NOMO-1 treated with DMSO at 0.1 percent for 48 hours (cell line): ENCODE measurements around the gene PLAC8L1.
"Not testable (repeated sequence)": the region's sequence is repeated elsewhere in the genome, so short reads cannot be mapped to it uniquely, and the experiment has no call there.

Experiments used
- DNase-seq: peaks from one replicate; lab custom pipeline; 2025; ENCODE audit not compliant: unreplicated experiment; lab: John Stamatoyannopoulos, UW

PLAC8L1 gene, protein sequence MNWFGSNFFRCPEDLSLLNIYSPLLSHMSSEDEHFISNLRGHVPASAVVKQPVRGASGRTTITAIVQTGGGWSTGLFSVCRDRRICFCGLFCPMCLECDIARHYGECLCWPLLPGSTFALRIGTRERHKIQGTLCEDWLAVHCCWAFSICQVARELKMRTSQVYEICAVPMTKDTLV

GRCh38 chr5:146105477-146105876 is at the start of gene PLAC8L1:
Gene PLAC8L1, minus strand, starts transcription at chr5:146105577. Its CDS starts 1,266 bp downstream, at chr5:146104311.
- DNase-seq = no peak

GRCh38 chr5:146151970-146152369 is 46.6 kb upstream of the PLAC8L1 start:
- DNase-seq = peak; percentile 27

DNA sequence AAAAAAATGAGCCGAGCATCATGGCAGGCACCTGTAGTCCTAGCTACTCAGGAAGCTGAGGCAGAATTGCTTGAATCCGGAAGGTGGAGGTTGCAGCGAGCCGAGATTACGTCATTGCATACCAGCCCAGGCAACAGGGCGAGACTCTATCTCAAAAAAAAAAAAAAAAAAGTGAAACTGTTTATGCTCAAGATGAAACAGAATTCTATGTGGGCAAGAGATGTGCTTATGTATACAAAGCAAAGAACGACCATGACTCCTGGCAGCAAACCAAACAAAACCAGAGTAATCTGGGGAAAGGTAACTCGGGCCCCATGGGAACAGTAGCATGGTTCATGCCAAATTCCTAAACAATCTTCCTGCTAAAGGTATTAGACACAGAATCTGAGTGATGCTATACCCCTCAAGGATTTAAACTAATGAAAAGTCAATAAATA is 32.6 kb upstream of the PLAC8L1 start:
- no peak for DNase-seq

DNA sequence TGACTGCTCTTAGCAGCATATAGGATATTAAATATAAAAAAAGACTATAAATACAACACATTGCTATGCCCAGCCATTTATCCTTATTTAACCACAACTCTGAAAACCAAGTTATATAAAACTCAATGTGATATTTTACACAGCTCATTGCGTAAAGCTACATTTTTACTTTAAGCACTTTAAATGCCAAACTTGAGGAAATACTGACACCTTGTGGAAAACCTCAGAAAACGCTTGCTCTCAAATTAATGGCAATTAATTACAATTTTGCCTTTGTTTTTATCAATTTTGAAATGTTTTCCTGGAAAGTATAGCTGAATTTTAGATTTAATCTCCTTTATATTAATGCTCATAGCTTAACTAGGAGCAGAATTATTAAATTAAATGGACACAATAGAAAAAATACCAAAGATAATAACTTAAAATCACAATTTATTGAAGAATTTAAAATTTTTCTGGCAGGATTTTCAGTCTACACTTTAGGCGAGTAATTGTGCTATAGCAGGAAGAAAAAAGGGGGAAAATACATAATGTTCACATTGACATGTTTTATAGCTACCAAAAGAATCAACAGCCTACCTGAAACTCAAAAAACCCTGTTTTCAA is 25.2 kb upstream of the PLAC8L1 start:
- DNase-seq = peak; percentile 30

DNA sequence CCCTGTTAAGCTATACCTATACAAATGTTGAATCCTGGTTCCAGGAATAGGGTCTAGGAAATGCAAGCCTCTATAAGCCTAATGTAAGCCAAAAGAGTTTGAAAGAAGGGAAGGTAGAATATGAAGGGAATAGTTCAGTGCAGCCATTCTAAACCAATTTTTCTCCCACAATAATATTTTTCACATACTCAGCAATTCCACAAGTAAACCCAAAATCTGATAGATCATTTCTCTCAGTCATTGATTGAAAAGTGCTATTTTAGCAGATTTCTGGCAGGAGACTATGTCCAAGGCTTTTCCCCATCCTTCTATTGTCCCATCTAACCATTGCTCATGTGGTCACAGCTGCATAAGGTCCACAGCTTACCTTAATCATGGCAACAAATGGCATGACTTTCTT is 20.7 kb upstream of the PLAC8L1 start:
- no peak for DNase-seq

DNA sequence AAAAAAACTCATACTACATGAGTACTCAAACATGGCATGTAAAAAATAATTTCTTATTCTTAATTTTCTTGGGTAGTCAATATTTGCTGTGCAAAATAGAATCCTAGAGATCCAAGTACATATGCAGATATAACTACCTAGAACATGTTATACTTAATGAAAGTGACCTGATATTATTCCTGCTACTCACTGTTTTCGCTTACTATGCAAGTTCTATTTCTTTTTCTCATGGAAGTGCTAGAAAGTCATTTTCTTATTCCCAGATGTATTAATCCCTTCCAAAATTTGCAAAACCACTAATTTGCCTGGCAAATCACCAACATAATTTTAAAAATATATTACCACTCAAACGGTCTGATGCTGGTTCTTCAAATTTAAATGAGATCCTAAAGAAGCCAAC is 19.2 kb upstream of the PLAC8L1 start:
- DNase-seq = no peak

DNA sequence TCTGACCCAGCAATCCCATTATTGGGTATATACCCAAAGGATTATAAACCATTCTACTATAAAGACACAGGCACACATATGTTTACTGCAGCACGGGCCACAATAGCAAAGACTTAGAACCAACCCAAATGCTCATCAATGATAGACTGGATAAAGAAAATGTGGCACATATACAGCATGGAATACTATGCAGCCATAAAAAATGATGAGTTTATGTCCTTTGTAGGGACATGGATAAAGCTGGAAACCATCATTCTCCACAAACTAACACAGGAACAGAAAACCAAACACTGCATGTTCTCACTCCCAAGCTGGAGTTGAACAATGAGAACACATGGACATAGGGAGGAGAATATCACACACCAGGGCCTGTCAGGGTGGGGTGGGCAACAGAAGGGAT is 16.1 kb upstream of the PLAC8L1 start:
- DNase-seq = not testable (repeated sequence)

- DNase-seq = no peak
Observed at GRCh38 chr5:146118322-146118721, 12.9 kb upstream of the PLAC8L1 start.

GRCh38 chr5:146117216-146117615 is 11.8 kb upstream of the PLAC8L1 start:
- not testable (repeated sequence) for DNase-seq

- DNase-seq = no peak
Observed at GRCh38 chr5:146116361-146116760, 11.0 kb upstream of the PLAC8L1 start.

- DNase-seq = no peak
Observed at GRCh38 chr5:146112476-146112875, 7.1 kb upstream of the PLAC8L1 start.

GRCh38 chr5:146111409-146111808 is 6.0 kb upstream of the PLAC8L1 start:
- no peak for DNase-seq

DNA sequence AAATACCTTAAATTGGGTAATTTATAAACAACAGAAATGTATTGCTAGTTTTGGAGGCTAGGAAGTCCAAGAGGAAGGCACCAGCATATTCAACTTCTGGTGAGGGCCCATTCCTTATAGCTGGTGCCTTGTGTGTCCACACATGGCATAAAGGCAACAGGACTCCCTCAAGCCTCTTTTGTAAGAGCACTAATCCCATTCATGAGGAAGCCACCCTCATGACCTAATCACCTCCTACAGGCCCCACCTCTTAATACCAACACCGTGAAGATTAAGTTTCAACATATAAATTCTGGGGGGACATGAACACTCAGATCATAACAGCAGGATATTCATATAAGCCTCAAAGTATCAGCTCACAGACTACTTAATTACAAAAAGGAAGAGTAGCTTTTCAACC is 4.0 kb upstream of the PLAC8L1 start:
- no peak for DNase-seq

DNA sequence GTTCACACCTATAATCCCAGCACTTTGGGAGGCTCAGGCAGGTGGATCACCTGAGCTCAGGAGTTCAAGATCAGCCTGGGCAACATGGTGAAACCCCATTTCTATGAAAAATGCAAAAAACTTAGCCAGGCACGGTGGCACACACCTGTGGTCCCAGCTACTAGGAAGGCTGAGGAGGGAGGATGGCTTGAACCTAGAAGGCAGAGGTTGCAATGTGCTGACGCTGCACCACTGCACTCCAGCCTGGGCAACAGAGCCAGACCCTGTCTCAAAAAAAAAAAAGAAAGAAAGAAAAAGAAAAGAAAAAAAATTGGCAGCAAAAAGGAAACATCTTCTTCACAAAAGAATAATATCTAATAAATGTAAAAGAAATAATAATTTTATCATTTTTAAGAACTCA is 3.5 kb upstream of the PLAC8L1 start:
- not testable (repeated sequence) for DNase-seq

DNA sequence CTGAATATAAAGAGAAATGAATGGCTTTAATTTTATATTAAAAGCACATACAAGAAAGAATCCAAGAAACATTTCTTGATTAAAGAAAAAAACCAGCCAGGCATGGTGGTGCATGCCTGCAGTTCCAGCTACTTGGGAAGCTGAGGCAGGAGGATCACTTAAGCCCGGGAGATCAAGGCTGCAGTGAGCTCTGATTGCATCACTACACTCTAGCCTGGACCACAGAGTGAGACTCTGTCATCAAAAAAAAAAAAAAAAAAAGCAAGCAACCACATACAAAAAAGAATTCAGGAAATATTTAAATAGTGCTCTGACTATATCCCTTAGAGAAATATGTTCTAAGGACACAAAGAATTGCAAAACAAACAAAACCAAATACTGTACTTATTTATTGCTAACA is 2.5 kb upstream of the PLAC8L1 start:
- no peak for DNase-seq

DNA sequence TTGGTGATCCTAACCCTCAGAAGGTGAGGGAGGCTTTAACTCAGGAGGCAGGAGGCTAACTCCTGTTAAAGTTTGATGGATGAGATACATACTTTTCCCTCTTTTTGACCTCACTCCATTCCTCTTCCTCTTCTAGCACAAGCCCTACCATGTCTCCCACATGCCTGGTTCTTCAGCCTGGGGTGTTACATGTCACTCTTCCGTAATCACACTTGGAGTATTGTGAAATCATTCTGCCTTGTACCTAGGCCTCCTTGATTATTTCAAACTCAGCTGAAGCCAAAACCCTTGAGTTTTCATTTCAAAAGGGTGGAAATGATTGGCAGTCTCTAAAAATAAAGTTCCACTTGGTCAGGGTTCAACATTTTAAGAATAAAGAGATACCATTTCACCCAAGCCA is 1.8 kb downstream of the PLAC8L1 start:
- DNase-seq = peak; percentile 12

- DNase-seq = no peak
Observed at GRCh38 chr5:146101646-146102045, 3.7 kb downstream of the PLAC8L1 start.

DNA sequence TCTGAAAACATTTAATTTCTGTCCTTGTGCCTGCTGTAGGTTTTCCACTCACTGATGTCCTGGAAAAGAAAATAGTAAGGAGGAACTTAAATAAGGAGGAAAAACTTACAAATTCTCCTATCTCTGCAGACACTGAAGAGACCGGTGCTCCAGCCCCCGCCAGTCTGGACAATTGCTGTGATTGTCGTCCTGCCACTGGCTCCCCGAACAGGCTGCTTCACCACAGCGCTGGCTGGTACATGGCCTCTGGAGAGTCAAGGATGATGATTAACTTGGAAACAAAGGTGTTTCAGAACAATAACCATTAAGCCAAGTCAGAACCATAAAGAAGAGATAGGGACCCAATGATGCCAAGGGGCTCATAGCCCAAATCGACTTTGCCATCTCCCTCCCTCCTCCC is 7.3 kb downstream of the PLAC8L1 start:
- no peak for DNase-seq

DNA sequence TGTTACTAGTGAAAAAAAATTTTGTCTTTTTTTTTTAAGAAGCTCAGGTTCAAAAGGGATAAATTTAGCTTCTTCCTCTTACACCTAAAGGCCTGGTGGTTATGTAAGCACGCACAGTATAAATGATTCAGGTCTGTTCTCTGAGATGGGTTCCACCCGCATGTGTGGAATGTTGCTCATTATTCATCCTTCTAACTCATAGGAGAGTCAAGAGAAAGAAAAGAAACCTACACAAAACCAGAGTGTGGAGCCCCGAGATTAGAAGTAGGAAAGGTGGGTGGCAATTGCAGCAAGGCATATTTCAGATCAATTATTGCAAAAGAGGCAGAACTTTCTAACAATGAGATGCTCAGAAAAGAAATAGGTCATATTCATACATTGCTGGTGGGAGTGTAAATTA is 13.5 kb downstream of the PLAC8L1 start:
- DNase-seq = no peak

DNA sequence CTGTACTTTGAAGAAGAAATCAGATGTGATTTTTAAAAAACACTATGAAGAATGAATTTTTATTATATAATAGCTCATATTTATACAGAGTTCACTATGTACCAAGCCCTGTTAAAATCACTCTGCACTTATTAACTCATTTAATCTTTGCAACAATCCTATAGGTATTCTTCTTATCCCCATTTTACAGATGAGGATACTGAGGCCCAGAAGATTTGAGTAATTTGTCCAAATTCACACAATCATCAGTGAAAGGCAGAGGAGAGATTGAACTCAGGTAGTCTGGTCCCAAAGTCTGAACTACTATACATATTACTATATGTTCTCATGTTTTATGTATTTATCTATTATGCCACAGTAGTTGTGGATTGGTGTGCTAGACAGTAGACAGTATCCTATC is 16.1 kb downstream of the PLAC8L1 start:
- no peak for DNase-seq

- no peak for DNase-seq
Observed at GRCh38 chr5:146088098-146088497, 17.3 kb downstream of the PLAC8L1 start.

DNA sequence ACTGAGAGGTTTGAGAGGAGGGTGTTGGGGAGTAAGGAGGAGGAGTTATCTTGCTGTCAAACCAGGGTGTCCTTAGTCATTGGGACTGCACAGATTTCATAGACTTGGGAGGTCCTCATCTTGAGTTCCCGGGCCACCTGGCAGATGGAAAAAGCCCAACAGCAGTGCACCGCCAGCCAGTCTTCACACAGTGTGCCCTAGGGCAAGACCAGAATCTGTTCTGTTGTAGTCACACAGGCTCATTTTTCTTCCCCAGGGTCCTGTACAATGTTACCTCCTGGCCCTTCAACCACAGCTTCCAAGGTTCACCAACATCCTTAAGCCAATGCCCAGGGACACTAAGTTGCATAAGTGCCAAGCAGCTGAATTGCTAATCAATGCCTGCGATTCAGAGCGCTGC is 21.0 kb downstream of the PLAC8L1 start:
- no peak for DNase-seq

DNA sequence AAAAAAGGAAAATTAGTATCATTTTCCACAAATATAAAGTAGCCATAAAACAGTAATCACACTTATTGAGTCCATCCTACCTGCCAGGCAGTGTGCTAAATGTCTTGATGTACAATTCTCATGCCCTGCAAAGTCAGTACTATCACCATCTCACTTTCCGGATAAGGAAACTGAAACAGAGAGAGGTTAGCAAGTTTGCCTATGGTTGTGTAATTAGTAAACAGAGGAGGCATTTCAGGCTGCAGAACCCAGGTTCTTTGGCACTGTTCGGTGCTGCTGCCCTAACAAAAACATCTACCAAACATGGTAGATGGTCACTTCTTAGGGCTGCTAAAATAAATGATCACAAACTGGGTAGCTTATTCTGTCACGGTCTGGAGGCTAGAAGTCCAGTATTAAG is 22.6 kb downstream of the PLAC8L1 start:
- no peak for DNase-seq
